ENCODE data around the gene SMDT1. TPM values are rescaled to one million over a fixed set of nuclear protein-coding genes. Genes with fewer than 3 reads are reported as not detected.
"Not testable (repeated sequence)": the region's sequence is repeated elsewhere in the genome, so short reads cannot be mapped to it uniquely, and the experiment has no call there.

SMDT1 gene
- total and polyA plus RNA-seq, 4 donors, result 34.7 to 167 (median 100) TPM

- no peak for TF ChIP-seq CTCF (IDR thresholded peaks at IDR 0.05; ENCODE audit: control extremely low read depth, extremely low read depth)
- no peak overlapping the region for H3K4me3 ChIP-seq
- H3K9me3 ChIP-seq (ENCODE audit: control insufficient read depth in 4 of 4, insufficient read depth in 3 of 4, low read length in 3 of 4), result no peaks in the 10 kb centered on the region
- peaks cover 4 to 27% (median 7%) of the 10 kb centered on the region in 4 donors for H3K36me3 ChIP-seq (ENCODE audit: control insufficient read depth in 4 of 4, insufficient read depth in 4 of 4, low read length in 4 of 4)
- H3K9ac ChIP-seq (ENCODE audit: insufficient read depth in 1 of 2, low read length in 2 of 2), result no peak overlapping the region
- DNase-seq (no peak), ATAC-seq (ENCODE audit: insufficient read depth, low FRiP score) (no peak)
- no peaks in the 10 kb centered on the region for H3K27me3 ChIP-seq (ENCODE audit: control insufficient read depth in 3 of 3, insufficient read depth in 3 of 3, low read length in 2 of 3)
- 95 to 99% methylated on average over 4 of the region's 4 CpGs for WGBS, 2 donors
- peaks cover 0 to 20% (median 4%) of the 10 kb centered on the region in 5 donors for H3K4me1 ChIP-seq (ENCODE audit: control insufficient read depth in 5 of 5, insufficient read depth in 5 of 5, low read length in 5 of 5)
- no peak overlapping the region for H3K27ac ChIP-seq (ENCODE audit: low read depth in 1 of 2, low read length in 1 of 2)
These were observed 11.2 kb upstream of the SMDT1 start for GRCh38 chr22:42068291-42068690.

GRCh38 chr22:42069801-42070516 lies 9.5 kb upstream of the SMDT1 start:
- DNase-seq (peak in 1 of 3 donors; percentile 28), ATAC-seq (ENCODE audit: insufficient read depth, low FRiP score) (peak; percentile 3)
- WGBS, 2 donors, result 6 to 7% methylated on average over 19 of the region's 19 CpGs
- Histone ChIP-seq H3K4me3 (peak overlapping the region; percentile 59), H3K9ac (ENCODE audit: insufficient read depth in 1 of 2, low read length in 2 of 2) (peak overlapping the region; percentile 65 to 87), H3K36me3 (ENCODE audit: control insufficient read depth in 4 of 4, insufficient read depth in 4 of 4, low read length in 4 of 4) (peaks cover 4 to 27% (median 7%) of the 10 kb centered on the region in 4 donors), H3K9me3 (ENCODE audit: control insufficient read depth in 4 of 4, insufficient read depth in 3 of 4, low read length in 3 of 4) (no peaks in the 10 kb centered on the region), H3K27ac (ENCODE audit: low read depth in 1 of 2, low read length in 1 of 2) (peak overlapping the region; percentile 79 to 99), H3K4me1 (ENCODE audit: control insufficient read depth in 5 of 5, insufficient read depth in 5 of 5, low read length in 5 of 5) (peaks cover 0 to 34% (median 7%) of the 10 kb centered on the region in 5 donors), H3K27me3 (ENCODE audit: control insufficient read depth in 3 of 3, insufficient read depth in 3 of 3, low read length in 2 of 3) (no peaks in the 10 kb centered on the region)
- TF ChIP-seq CTCF (IDR thresholded peaks at IDR 0.05; ENCODE audit: control extremely low read depth, extremely low read depth), result no peak

GRCh38 chr22:42070517-42071422 lies 8.7 kb upstream of the SMDT1 start, which contains the start of gene NAGA:
Gene NAGA, minus strand, starts transcription at chr22:42070812. Its CDS starts 515 bp downstream, at chr22:42070297.
- no peaks in the 10 kb centered on the region for H3K27me3 ChIP-seq (ENCODE audit: control insufficient read depth in 3 of 3, insufficient read depth in 3 of 3, low read length in 2 of 3)
- TF ChIP-seq CTCF (IDR thresholded peaks at IDR 0.05; ENCODE audit: control extremely low read depth, extremely low read depth), result no peak
- ATAC-seq (ENCODE audit: insufficient read depth, low FRiP score) (peak; percentile 94), DNase-seq (peak; percentile 95 to 98 (median 97))
- peak within 1 kb of the TSS; percentile 65 to 89 for H3K9ac ChIP-seq (ENCODE audit: insufficient read depth in 1 of 2, low read length in 2 of 2)
- WGBS, 2 donors, result 0 to 1% methylated on average over 56 of the region's 56 CpGs
- peak within 1 kb of the TSS; percentile 59 for H3K4me3 ChIP-seq
- no peaks in the 10 kb centered on the region for H3K9me3 ChIP-seq (ENCODE audit: control insufficient read depth in 4 of 4, insufficient read depth in 3 of 4, low read length in 3 of 4)
- H3K27ac ChIP-seq (ENCODE audit: low read depth in 1 of 2, low read length in 1 of 2), result peak within 1 kb of the TSS; percentile 79 to 99
- peaks cover 0 to 41% (median 14%) of the 10 kb centered on the region in 5 donors for H3K4me1 ChIP-seq (ENCODE audit: control insufficient read depth in 5 of 5, insufficient read depth in 5 of 5, low read length in 5 of 5)
- H3K36me3 ChIP-seq (ENCODE audit: control insufficient read depth in 4 of 4, insufficient read depth in 4 of 4, low read length in 4 of 4), result peaks cover 3 to 22% (median 6%) of the 10 kb centered on the region in 4 donors

GRCh38 chr22:42071508-42071907 lies 8.0 kb upstream of the SMDT1 start:
- not testable (repeated sequence) for H3K9me3 ChIP-seq (ENCODE audit: control insufficient read depth in 4 of 4, insufficient read depth in 3 of 4, low read length in 3 of 4); H3K4me3 ChIP-seq; H3K27me3 ChIP-seq (ENCODE audit: control insufficient read depth in 3 of 3, insufficient read depth in 3 of 3, low read length in 2 of 3); ATAC-seq (ENCODE audit: insufficient read depth, low FRiP score); DNase-seq
- Histone ChIP-seq H3K9ac (ENCODE audit: insufficient read depth in 1 of 2, low read length in 2 of 2) (peak overlapping the region in 1 of 2 donors; percentile 89), H3K27ac (ENCODE audit: low read depth in 1 of 2, low read length in 1 of 2) (peak overlapping the region in 1 of 2 donors; percentile 79), H3K36me3 (ENCODE audit: control insufficient read depth in 4 of 4, insufficient read depth in 4 of 4, low read length in 4 of 4) (peaks cover 2 to 16% (median 6%) of the 10 kb centered on the region in 4 donors), H3K4me1 (ENCODE audit: control insufficient read depth in 5 of 5, insufficient read depth in 5 of 5, low read length in 5 of 5) (peaks cover 0 to 41% (median 14%) of the 10 kb centered on the region in 5 donors)
- WGBS, 2 donors, result 74 to 80% methylated on average over 7 of the region's 7 CpGs
